ENCODE data around the gene INAFM2.
A peak's percentile ranks its signal among the peaks of the same experiment; 100 is the strongest.

Gene INAFM2

DNA sequence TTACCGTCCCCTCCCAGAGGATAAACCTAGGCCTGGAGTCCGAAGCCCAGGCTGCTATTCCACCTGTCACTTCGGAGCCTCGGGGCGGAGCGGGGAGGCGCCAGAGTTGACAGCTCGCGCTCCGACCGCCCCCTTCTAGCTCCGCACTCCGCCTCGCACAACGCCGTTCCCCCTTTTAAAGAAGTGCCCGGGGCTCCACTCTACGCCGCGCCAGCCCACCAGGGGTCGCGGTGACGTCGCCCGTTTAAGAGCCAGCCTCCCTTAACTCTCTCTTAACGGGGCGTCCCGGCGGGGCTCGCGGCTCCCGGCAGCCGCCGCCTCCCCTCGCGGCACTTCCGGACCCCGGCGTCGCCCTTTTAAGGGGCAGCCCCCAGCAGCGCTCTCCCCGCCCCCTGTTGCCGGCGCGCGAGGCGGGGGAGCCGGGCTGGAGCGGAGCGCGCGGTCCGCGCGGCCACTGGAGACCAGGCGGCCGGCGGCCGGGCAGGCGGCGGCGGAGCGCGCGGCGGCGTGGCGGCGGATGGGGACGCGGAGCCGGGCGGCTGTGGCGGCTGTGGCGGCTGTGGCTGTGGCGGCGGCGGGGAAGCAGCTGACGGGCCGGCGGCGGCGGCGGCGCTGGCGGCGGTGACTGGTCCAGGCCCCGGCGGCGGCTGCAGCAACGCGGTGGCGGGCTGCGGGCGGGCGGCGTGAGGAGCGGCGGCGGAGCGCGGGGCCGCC is at the start of gene INAFM2:
INAFM2 (plus strand) TSS at position 454 of the 714 bp plus-strand sequence. CDS start 364 bp downstream, outside the sequence.
- DNase-seq: peak; percentile 78

DNA sequence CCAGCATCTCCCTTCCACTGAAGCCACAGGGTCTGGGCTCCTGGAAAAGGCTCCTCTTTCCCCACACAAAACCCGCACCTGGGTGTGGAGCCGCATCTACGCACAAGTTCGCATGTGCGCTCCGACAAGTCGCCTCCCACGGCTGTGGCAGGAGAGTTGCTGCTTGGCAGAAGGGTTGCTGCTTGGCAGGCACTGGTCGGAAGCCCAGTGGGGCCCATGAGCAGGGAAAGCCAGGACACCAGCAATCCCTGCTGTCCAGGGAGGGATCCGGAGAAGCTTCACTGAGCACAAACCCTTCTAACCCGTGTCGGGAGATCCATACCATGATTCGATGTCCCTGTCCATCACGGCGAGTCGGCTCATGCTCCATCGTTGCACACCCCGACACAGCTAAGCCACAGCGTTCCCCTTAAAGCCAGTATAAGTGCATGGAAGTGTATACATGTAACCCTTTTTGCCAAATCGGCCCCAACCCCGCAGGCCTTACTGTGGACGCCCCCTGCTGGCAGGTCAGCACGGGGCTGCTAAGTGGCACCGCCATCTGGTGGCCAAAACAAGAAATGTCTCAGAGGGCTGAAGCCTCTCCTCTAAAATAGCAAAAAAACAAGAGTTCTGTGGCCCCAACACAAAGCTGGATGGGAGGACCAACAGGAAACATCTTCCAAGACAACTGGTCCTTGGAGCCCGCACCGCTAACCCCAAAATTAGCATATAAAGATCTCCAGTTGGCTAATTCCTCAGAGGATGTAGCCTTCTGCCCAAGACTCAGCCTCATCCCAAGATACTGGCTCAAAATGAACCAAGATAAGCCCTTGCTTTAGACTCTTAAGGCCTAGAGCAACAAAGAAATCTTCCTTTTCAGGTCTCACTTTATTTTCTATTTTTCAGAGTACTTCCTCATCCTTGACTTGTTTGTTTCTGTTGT is 48.9 kb upstream of the INAFM2 start:
- peak; percentile 12 for DNase-seq

DNA sequence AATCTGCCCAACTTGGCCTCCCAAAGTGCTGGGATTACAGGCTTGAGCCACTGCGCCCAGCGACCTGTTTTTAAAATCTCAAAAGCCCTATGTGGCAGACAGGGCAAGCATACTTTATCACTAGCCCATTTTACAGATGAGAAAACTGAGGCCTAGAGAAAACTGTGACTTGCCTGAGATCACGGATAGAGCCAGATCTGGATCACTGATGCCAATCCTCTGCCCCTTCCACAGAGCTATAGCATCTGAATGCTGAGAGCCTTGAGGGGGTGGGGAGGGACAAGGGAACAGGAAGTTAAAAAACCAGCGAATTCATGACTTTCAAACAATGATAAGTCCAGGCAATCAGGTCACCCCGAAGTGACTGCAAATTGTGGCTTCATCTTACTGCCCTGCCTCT is 48.0 kb upstream of the INAFM2 start:
- no peak for DNase-seq

DNA sequence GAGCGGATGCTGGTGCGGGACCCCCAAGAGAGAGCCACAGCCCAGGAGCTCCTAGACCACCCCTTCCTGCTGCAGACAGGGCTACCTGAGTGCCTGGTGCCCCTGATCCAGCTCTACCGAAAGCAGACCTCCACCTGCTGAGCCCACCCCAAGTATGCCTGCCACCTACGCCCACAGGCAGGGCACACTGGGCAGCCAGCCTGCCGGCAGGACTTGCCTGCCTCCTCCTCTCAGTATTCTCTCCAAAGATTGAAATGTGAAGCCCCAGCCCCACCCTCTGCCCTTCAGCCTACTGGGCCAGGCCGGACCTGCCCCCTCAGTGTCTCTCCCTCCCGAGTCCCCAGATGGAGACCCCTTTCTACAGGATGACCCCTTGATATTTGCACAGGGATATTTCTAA is 47.5 kb upstream of the INAFM2 start:
- no peak for DNase-seq

DNA sequence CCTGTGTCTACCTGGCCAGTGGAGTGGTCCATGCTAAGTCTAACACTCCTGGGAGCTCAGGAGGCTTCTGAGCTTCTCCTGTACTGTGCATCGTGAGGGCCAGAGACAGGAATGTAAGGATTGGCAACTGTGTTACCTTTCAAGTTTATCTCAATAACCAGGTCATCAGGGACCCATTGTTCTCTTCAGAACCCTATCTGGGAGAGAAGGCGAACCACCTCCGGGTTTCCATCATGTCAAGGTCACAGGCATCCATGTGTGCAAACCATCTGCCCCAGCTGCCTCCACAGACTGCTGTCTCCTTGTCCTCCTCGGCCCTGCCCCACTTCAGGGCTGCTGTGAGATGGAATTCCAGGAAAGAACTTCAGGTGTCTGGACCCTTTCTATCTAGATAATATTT is 46.6 kb upstream of the INAFM2 start:
- no peak for DNase-seq

DNA sequence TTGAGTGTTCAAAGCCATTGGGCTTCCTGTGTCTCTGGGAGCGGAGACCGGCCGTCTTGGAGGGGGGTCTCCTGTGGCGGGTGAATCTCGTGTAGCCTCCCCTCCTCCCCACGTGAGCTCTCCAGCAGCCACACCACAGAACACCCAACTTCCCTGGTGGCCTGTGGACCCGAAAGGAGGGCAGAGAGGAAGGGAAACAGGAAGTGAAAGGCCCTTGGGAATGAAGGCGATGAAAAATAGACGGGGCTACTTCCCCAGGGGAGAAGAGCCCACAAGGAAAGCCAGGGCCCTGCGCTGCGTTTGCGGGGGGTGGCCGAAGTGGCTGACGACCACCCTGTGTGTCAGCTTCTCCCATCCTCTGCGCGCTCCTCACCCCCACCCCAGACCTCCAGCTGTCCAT is 46.0 kb upstream of the INAFM2 start:
- DNase-seq: no peak

DNA sequence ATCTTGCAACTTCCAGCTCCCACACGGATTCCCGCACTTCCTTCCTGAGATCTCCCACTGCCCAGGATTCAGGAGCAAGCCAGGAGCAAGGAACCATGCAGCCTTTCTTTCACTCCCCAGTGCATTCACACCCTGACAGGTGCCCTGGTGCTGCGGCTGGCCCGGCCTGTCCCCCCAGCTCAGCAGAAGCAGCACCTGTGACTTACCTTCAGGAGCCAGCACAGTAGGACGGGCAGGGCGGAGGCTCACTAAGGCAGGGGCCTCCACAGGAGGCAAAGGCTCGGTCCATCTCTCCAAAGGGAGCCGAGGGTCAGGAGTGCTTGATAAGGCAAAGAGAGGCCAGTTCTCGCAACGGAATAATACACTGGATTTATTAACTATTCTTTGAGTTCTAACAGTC is 45.5 kb upstream of the INAFM2 start:
- DNase-seq: no peak

DNA sequence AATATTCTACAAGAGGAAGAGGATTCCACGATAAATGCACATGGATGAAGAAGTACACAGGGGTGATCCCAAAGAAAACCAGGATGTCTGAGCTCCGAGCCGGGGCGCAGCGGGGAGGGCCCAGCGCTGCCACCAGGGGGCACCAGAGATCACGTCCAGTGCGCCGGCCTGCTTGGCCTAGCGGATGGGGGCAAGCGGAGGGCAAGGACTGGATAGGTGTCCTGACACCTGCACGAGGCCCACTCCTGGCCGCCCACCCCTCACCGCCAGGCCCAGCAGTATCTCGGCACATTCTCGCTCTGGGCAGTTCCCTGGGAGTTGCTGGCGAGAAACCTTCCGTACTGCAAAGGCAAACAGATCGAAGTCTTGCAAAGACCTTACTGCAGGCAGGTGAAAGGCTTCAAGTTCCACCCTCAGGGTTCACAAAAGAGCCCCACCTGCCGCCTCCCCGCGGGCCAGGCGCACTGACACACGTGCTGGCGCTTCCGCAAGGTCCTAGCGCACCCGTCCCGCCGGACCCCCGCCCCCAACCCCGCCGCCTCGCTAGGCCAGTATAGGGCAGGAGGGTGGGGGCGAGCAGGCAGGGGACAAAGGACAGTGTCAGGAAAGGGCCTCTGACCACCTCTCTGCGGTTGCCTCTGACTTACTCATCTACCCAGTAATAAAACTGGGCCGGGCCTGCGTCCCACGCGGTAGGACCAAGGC is 43.9 kb upstream of the INAFM2 start:
- DNase-seq: peak; percentile 2

DNA sequence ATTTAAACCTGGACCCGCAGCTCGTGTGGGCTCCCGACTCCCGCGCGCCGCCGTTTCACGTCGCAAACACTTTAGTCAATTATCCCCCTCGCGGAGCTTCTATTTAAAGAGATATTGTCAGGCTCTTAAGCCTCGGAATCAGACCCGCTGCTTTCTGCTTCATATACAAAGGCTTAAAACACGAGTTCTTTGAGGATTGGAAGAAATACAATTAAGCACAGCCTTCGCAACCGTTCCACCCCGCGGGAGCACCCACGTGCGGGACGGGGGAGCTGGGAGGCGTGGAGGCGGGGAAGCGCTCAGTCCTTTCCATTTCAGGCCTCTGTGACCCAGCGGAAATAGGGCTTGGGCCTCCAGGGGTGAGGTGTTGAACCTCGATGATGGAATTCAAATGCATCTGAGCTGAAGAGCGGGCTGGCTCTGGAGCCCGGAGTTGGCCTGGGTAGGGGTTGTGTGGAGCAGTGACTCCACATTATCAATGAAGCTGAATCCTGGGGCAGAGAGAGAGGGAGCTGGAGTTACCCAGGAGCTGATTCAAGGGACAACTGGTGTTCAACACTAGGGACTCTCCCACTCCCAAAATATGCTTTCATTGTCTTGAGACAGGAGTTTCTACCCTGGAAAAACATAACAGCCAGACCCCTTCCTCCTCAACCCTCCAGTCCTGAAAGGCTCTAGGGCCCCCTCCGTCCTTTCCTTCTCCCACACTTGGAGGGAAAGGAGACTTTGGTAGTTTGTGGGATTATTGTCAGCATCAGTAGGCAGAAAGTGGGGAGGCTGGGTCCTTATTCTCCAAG is 43.0 kb upstream of the INAFM2 start:
- no peak for DNase-seq

DNA sequence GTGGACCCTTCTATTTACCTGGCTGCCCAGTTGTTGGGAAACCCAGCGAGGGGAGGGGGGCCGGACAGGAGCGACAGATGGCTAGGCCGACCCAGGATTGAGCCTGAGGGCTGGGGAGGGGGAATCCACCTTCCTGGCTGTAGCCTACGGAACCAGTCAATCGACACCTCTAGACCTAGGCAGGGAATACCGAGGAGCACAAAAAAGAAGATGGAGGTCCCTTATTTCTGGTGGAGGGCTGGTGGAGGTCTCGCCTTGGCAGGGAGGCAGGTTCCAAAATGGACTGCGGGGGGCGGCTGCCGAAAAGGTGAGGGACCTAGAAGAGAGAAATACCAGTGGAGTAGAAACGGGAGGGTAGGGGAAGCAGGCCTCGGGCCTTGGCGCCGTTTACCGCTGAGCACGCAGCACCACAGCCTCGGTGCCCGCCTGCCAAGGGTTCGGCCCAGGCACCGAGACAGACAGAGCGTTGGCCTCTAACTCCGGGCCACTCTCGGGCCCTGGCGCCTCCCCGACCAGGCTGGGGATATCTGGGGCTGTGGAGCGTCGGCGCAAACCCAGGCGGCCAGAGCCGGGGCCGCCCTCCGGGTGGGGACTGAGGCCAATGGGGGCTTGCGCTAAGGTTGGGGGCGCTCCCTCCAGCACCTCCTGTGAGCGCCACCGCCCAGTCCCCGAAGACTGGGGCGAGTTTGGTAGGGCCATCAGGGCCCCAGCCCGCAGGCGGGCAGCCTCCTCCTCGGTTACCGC is 42.3 kb upstream of the INAFM2 start:
- no peak for DNase-seq

DNA sequence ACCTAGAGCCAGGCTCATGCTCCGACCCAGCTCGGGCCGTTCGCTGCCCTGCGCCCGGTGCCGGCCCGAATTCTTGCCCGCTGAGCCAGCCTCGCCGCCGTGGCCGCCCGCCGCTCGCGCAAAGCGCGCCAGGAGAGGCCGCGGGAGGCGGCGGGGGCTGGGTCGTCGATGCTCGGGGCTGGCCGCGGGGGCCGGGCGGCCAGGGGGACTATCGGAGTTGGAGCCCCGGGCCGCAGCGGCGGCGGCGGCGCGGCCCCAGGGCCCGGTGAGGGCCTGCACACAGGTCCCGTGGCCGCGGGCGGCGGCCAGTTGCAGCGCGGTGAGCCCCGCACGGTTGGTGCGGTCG is 41.7 kb upstream of the INAFM2 start:
- no peak for DNase-seq

DNA sequence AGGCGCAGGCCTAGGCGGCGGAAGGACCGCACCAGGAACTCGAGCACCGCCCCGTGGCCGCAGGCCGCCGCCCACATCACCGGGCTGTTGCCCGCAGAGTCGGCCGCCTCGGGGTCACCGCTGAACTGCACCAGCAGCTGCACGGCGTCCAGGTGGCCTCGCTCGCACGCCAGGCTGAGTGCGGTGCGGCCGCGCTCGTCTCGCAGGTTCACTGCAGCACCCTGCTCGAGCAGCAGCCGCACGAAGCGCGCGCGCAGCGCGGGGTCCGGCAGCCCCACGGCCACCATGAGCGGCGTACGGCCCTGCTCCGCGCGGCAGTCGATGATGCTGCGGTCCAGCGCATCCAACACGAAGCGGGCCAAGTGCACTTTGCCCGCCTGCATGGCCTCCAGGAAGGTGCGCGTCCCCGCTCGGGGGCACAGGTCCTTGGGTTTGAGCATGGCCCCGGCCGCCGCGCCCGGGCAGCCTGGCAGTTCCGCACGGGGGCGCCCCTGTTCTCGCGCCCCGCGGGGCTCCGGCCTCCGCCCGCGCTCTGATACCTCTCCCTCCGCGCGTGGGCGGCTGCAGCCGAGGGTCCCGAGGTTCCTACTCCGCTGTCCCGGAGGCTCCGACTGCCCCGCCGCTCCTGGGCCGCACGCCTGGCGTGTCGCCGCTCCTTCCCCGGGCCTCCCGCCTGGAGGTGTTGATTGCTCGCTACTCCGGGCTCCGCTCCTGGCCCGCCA is 41.2 kb upstream of the INAFM2 start:
- no peak for DNase-seq

DNA sequence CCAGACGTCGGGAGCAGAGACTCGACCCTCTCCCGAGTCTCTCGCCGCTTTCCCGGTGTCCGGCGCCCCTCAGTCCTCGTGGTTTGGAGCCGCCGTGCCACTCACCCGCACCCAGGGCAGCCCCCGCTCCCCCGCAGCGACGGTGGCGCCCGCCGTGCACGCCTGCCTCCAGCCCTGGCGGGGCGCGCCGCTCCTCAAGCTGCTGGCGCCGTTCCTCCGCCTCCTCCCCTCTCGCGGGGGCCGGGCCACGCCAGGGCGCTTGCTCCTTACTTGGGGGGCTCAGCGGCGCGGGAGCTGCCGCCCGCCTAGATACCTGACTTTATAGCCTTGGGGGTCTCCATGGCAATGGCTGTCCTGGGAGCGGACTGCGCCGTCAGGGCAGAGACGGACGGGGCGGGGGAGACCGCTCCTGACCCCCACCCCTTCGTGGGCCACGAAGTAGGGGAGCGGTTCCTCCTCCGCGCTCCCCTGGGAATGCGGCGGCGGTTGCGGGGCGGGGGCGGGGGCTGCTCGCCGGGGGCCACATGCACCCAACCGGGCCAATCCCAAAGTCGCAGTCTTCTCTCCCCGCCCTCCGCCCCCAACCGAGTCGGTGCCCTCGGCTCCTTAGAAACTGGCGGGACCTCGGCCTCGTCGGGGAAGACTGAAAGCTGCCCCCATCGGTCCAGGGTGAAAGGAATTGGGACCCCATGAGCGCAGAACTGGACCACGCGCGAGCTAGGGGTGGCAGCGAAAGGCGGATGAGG is 40.5 kb upstream of the INAFM2 start, which contains the start of gene ANKRD63:
ANKRD63 (minus strand) TSS at position 196 of the 746 bp plus-strand sequence. CDS start 478 bp downstream, outside the sequence.
- no peak for DNase-seq

DNA sequence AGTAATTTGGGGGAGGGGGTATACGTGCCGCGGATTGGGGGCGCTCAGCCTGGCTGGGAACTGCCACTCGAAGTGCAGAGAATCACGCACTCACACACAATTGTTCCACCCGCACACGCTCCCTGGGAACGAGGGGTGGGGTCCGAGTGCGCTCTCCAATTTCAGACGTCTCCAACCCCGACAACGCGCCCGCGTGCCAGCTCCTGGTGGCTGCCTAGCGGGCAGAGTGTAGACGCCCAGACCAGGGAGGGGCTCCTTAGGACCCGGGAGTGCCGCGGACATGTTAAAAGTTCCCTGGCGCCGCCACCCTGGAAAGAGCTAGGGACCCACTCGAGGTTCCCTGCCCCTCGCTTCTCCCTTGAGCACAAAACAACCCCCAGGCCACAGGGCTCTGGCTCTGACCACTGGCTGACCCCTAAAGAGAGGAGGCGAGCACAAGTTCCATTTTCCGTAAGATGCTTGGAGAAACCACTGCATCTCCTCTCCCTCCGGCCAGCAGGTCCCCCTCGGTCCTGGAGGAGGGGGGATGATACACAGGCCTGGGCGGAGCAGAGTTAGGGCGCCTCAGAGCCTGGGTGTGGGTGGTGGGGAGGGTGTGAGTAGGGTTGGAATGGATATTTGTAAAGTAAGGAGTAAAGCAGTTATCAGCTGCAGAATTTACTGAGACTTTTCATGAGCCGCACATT is 39.7 kb upstream of the INAFM2 start:
- DNase-seq: no peak

DNA sequence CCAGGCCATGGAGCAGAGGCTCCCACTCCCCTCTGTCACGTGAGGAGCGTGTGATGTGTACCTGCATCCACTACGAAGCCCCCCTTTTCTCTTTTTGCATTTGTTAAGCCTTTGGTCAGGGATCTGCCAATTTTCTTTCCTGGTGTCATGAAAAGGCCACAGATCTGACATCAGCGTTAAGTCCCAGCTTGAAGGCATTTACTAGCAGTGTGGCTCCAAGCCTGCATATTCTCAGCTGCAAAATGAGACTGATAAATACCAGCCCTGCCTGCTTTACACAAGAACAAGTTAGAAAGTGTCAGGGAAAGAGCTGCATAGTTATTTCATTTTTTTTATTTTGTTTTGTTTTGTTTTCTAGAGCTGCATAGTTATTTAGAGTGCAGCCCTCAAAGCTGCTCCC is 38.3 kb upstream of the INAFM2 start:
- no peak for DNase-seq

DNA sequence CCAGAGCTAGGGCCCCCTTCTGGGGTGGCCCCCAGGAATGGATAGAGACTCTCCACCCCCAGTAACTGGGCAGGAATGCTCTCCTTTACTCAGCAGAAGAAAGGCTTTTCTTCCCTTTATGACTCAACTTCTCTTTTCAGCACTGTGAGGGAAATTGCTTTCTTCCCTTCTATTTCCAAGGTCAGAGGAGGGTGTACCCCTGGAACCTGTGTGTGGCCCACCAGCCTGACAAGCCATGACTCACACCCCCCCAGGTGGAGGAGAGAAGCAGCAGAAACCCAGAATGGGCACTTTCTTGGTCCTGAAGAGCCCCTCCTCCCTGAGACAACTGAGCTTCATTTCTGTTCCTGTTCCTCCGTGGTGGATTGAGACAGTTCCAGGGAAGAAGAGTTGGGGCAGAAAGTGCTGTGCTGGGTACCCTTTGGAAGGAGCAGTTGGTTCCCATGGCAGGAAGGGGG is 37.9 kb upstream of the INAFM2 start:
- DNase-seq: no peak

DNA sequence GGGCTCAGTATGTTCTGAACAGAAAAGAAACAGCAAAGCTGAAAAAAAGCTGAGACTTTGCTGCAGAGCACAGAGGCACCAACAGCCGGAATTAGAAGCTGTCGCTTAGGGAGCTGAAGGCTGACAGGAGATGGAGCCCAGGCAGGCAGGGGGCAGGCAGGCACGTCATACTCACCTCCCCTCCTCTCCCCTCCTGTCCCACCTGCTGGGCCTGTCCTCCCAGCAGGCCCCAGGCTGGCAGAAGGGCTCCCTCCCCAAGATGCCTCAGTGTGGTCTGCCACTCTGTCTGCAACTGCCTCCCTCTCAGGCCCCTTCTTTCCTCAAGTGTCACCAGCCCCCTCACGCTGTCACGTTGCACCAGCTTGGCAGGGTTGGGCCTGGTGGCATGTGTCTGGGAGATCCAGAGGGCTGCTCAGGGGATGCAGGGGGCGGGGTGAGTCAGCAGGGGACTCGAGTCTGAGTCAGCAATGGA is 37.4 kb upstream of the INAFM2 start:
- DNase-seq: no peak

DNA sequence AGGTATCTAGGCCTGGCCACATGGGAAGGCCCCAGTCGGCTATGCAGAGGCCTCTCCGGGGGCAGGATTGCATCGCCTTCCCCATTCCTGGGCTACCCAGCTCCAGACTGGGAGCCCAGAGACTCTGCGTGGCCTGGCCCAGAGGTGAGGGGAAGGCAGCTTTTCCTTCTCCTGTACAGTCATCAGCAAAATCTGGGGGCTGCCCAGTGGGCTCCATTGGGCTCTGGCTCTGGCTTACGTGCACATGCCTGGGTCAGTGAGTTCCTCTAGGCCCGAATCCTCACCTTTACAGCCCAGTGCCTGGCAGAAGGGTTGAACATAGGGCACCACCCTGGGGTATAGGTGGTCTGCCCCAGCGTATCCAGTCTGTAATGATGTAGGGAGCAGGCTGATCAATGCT is 36.7 kb upstream of the INAFM2 start:
- no peak for DNase-seq

DNA sequence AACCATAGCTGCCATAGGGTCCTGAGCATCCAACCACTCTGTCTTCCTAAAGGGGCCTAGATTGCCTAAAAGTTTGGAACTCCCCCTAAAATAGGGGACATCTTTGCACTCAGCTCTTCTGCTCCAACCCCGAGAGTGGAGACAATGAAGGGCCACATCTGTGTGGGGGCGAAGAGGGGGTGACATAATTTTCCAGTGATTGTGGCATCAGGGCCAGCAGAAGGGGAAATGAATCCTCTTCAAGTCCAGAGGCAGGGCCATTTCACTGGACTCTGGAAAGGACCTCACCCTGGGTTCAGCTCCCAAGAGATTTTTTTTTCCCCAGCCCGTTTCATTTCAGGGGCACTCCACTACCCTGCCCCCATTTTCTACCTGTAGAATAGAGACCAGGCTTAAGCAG is 36.0 kb upstream of the INAFM2 start:
- DNase-seq: no peak

DNA sequence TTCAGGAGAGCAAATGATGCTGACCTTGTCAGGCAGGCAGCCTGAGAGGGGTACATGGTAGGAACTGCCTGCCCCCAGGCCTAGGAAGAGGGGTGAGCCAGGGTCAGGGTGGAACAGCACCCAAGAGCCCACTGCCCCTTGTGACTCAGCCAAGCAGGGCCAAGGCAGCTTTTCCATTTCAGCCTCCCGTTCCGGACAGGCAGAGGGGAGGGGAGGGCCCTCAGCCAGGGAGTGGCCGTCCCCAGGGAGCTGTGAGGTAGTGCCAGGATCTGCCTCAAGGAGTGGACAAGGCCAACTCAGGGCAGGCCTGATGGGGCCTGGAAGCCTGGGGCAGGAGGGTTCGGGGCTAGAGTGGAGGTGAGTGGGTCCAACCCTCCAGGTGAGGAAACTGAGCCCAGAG is 35.5 kb upstream of the INAFM2 start:
- no peak for DNase-seq

Data from NCI-H748 treated with DMSO at 0.1 percent for 48 hours (cell line).